K562 (cell line): Measurements from ENCODE around the gene ADGRA1.

ENCODE experiments used
- BACH1 ChIP-seq: fragments of 200-800 bp; sonication (Bioruptor generic); IDR thresholded peaks from 2 replicates; pipeline ENCODE4 v1.6.1; 2016; ENCODE audit warnings: missing genetic modification characterization, missing compliant biosample characterization
- FOS ChIP-seq: IDR thresholded peaks from 3 replicates; pipeline ENCODE4 v1.6.1; 2011; ENCODE audit not compliant: insufficient read length; ENCODE audit errors: extremely low read depth
- HCFC1 ChIP-seq: IDR thresholded peaks from 2 replicates; pipeline ENCODE4 v1.6.1; 2012; ENCODE audit warnings: low read depth, low read length, improper control_type of control experiment
- JUND ChIP-seq, 2 experiments: IDR thresholded peaks; 2 replicates in 1 of 2; 3 replicates in 1 of 2; pipeline ENCODE4 v1.6.1; 2011; ENCODE audit warnings: borderline replicate concordance in 2 of 2, low read depth in 2 of 2, low read length in 2 of 2, improper control_type of control experiment in 1 of 2, missing biosample characterization in 1 of 2, missing genetic modification characterization in 1 of 2, missing genetic modification reagents in 1 of 2
- MNT ChIP-seq, 2 experiments: fragments of 450-650 bp; conservative IDR thresholded peaks; 2 replicates each; pipeline ENCODE4 v1.6.1; 2017; ENCODE audit warnings: mild to moderate bottlenecking in 2 of 2, moderate library complexity in 2 of 2
- MYBL2 ChIP-seq, 2 experiments: fragments of 450-650 bp in 1 of 2; sonication (generic) in 1 of 2; formaldehyde crosslinking in 1 of 2; IDR thresholded peaks; 2 replicates each; pipeline versions ENCODE4 v1.6.1 to v1.8.1; 2017 to 2022; ENCODE audit warnings: borderline replicate concordance in 1 of 2, inconsistent platforms in 1 of 2, low read depth in 1 of 2, mild to moderate bottlenecking in 1 of 2, missing genetic modification reagents in 1 of 2, moderate library complexity in 1 of 2
- NCOA6 ChIP-seq: fragments of 450-650 bp; IDR thresholded peaks from 2 replicates; pipeline ENCODE4 v1.6.1; 2017; ENCODE audit warnings: mild to moderate bottlenecking
- NFE2 ChIP-seq: IDR thresholded peaks from 2 replicates; pipeline ENCODE4 v1.6.1; 2014; ENCODE audit warnings: antibody characterized with exemption, low read depth
- TARDBP ChIP-seq: fragments of 450-650 bp; IDR thresholded peaks from 2 replicates; pipeline ENCODE4 v1.6.1; 2016
- TCF3 ChIP-seq: sonication (generic); formaldehyde crosslinking; IDR thresholded peaks from 2 replicates; pipeline ENCODE4 v1.4.0; 2020; ENCODE audit warnings: mild to moderate bottlenecking, missing genetic modification reagents
- XRCC3 ChIP-seq: fragments of 450-650 bp; IDR thresholded peaks from 2 replicates; pipeline ENCODE4 v1.6.1; 2017; ENCODE audit warnings: mild to moderate bottlenecking, moderate library complexity
- ZNF398 ChIP-seq: fragments of 250-450 bp; sonication (Bioruptor Pico); IDR thresholded peaks from 2 replicates; pipeline ENCODE4 v1.8.0; 2021; ENCODE audit warnings: moderate library complexity, mild to moderate bottlenecking, inconsistent platforms
- ZNF75A ChIP-seq: fragments of 450-650 bp; formaldehyde crosslinking; IDR thresholded peaks from 2 replicates; pipeline ENCODE4 v1.4.0; 2020; ENCODE audit warnings: mild to moderate bottlenecking
- ZNF766 ChIP-seq: fragments of 200-800 bp; sonication (Bioruptor generic); conservative IDR thresholded peaks from 2 replicates; pipeline ENCODE4 v1.6.1; 2016; ENCODE audit warnings: missing genetic modification characterization, missing compliant biosample characterization

- TF ChIP-seq BACH1 (tag) (no peak), FOS (no peak), NCOA6 (no peak), HCFC1 (no peak), XRCC3 (no peak), ZNF766 (CRISPR knock-in tag) (no peak), NFE2 (no peak), TCF3 (CRISPR knock-in tag) (no peak), JUND (IDR thresholded peaks at IDR 0.05; ENCODE audit: borderline replicate concordance, low read depth, low read length) (no peak), JUND (tag; IDR thresholded peaks at IDR 0.05; ENCODE audit: borderline replicate concordance, low read depth, low read length) (no peak), ZNF398 (CRISPR knock-in tag) (no peak), MNT (conservative IDR thresholded peaks at IDR 0.05) (no peak), ZNF75A (CRISPR knock-in tag) (no peak), MYBL2 (IDR thresholded peaks at IDR 0.05; ENCODE audit: low read depth) (no peak), MYBL2 (CRISPR knock-in tag; IDR thresholded peaks at IDR 0.05; ENCODE audit: borderline replicate concordance) (no peak), TARDBP (no peak)
Measured at GRCh38 chr10:133107442-133107841, 19.7 kb downstream of the ADGRA1 start.
